GM21390 (cell line): ENCODE measurements around the gene SMAD2.

Source experiments
- ATAC-seq: cut with Tn5 transposase; IDR thresholded peaks from one replicate; pipeline ENCODE4 v1.9.1; 2021; ENCODE audit not compliant: unreplicated experiment

Gene SMAD2

GRCh38 chr18:47898055-47898454 lies 32.4 kb downstream of the SMAD2 start:
- no peak for ATAC-seq

- no peak for ATAC-seq
These were observed 34.8 kb downstream of the SMAD2 start for GRCh38 chr18:47895565-47896250.

- no peak for ATAC-seq
These were observed 36.3 kb downstream of the SMAD2 start for GRCh38 chr18:47893939-47894699.

- no peak for ATAC-seq
These were observed 37.4 kb downstream of the SMAD2 start for GRCh38 chr18:47893047-47893446.

GRCh38 chr18:47888156-47888555 lies 42.3 kb downstream of the SMAD2 start:
- ATAC-seq = no peak

GRCh38 chr18:47887227-47887626 lies 43.2 kb downstream of the SMAD2 start:
- no peak for ATAC-seq

- ATAC-seq = no peak
These were observed 46.6 kb downstream of the SMAD2 start for GRCh38 chr18:47883771-47884413.

- no peak for ATAC-seq
These were observed 47.8 kb downstream of the SMAD2 start for GRCh38 chr18:47882641-47883040.

GRCh38 chr18:47881752-47882455 lies 48.6 kb downstream of the SMAD2 start:
- ATAC-seq = no peak

GRCh38 chr18:47881042-47881441 lies 49.4 kb downstream of the SMAD2 start:
- ATAC-seq = no peak

GRCh38 chr18:47877892-47878291 lies 52.6 kb downstream of the SMAD2 start:
- ATAC-seq = no peak

GRCh38 chr18:47876813-47877212 lies 53.6 kb downstream of the SMAD2 start:
- ATAC-seq = no peak

GRCh38 chr18:47873625-47874024 lies 56.8 kb downstream of the SMAD2 start:
- no peak for ATAC-seq

GRCh38 chr18:47872426-47872825 lies 58.0 kb downstream of the SMAD2 start:
- ATAC-seq = no peak

GRCh38 chr18:47871288-47871687 lies 59.2 kb downstream of the SMAD2 start:
- no peak for ATAC-seq

GRCh38 chr18:47870605-47871004 lies 59.9 kb downstream of the SMAD2 start:
- ATAC-seq = no peak

GRCh38 chr18:47868744-47869143 lies 61.7 kb downstream of the SMAD2 start:
- no peak for ATAC-seq

GRCh38 chr18:47865183-47865582 lies 65.3 kb downstream of the SMAD2 start:
- ATAC-seq = no peak

GRCh38 chr18:47863041-47863440 lies 67.4 kb downstream of the SMAD2 start:
- ATAC-seq = no peak

- ATAC-seq = no peak
These were observed 71.9 kb downstream of the SMAD2 start for GRCh38 chr18:47858607-47859006.

- ATAC-seq = no peak
These were observed 82.8 kb downstream of the SMAD2 start for GRCh38 chr18:47847635-47848034.
